Right lobe of liver (tissue), 6 donors: ENCODE data around the gene FYB1. TPM values are rescaled to one million over a fixed set of nuclear protein-coding genes. Genes with fewer than 3 reads are reported as not detected.
A peak's percentile ranks its signal among the peaks of the same experiment; 100 is the strongest.

Experiments
- ATAC-seq, 4 donors: fragments of 200-7000 bp; cut with Tn5 transposase; one replicate each; pipeline ENCODE4 v1.9.1; 2020; ENCODE audit warnings: mild to moderate bottlenecking in 4 of 4, moderate library complexity in 4 of 4
- DNase-seq, 3 donors: peaks; one replicate each; pipeline ENCODE4 v3.0.0-alpha.2; 2020
- H3K27ac ChIP-seq, 3 donors: fragments of 200-600 bp; one replicate each; pipeline ENCODE4 v1.8.0; 2022
- H3K27me3 ChIP-seq, 2 donors: fragments of 200-600 bp; one replicate each; pipeline ENCODE4 v1.8.0; 2022
- H3K36me3 ChIP-seq, 4 donors: fragments of 200-600 bp; sonication (generic) in 1 of 4; one replicate each; pipeline versions ENCODE4 v1.5.1 to v1.8.0; 2017 to 2022; ENCODE audit warnings: control low read depth in 1 of 4
- H3K4me1 ChIP-seq, 4 donors: fragments of 200-600 bp; sonication (generic) in 1 of 4; one replicate each; pipeline versions ENCODE4 v1.5.1 to v1.8.0; 2017 to 2022; ENCODE audit warnings: control low read depth in 1 of 4
- H3K4me3 ChIP-seq, 3 donors: fragments of 200-600 bp; one replicate each; pipeline ENCODE4 v1.8.0; 2022
- H3K9me3 ChIP-seq, 4 donors: fragments of 200-600 bp; sonication (generic) in 1 of 4; one replicate each; pipeline versions ENCODE4 v1.5.1 to v1.8.0; 2017 to 2022; ENCODE audit warnings: control low read depth in 1 of 4
- POLR2A ChIP-seq: fragments of 450-650 bp; IDR thresholded peaks from one replicate; pipeline ENCODE4 v1.6.1; 2017; ENCODE audit warnings: antibody characterized with exemption, mild to moderate bottlenecking
- WGBS: methylation state at CpG from one replicate; pipeline ENCODE4 v1.1.6; 2018; ENCODE audit warnings: low coverage, low lambda C conversion rate; ENCODE audit not compliant: insufficient coverage; ENCODE audit errors: missing lambda C conversion rate; 5-methylcytosine and 5-hydroxymethylcytosine counted together
- intact Hi-C, 2 donors: fragments of 100-400 bp; cut with DNase I; formaldehyde crosslinking; loops; one replicate each; pipeline versions ENCODE4 v1.11.2 to v1.14.1; 2022
- total RNA-seq, 6 experiments: library from RNA; depleted of rRNA in 2 of 6; stranded (reverse); fragments of >200 nt in 2 of 6; fragmentation: NEBNext Ultra II Directional in 3 of 6; extraction: Animal tissue kit (Norgen Biotek cat#: 25700) in 3 of 6; gene quantifications; one replicate each; pipeline versions ENCODE4 v1.1.0 to v1.2.4, GENCODE V29; 2016 to 2023
- TF ChIP-seq, protein P1 (sequence below), 4 donors: fragments of 200-600 bp in 3 of 4; fragments of 450-650 bp in 1 of 4; IDR thresholded peaks; one replicate each; pipeline versions ENCODE4 v1.5.1 to v1.8.0; 2016 to 2022; ENCODE audit warnings: antibody characterized with exemption in 4 of 4, mild to moderate bottlenecking in 2 of 4
- donor health status: DM: no; HTN: yes; CAD: no.
- donor health status: DM: no; HTN: no; CAD: no.
- donor health status: DM: no; HTN: no; CAD: no.
- donor health status: DM: no; HTN: yes; CAD: no.
- donor health status: DM: no; HTN: yes; CAD: no.

Gene FYB1
- total RNA-seq, 6 experiments from 2014 or later, result 3.7 to 15.3 (median 9.1) TPM

DNA sequence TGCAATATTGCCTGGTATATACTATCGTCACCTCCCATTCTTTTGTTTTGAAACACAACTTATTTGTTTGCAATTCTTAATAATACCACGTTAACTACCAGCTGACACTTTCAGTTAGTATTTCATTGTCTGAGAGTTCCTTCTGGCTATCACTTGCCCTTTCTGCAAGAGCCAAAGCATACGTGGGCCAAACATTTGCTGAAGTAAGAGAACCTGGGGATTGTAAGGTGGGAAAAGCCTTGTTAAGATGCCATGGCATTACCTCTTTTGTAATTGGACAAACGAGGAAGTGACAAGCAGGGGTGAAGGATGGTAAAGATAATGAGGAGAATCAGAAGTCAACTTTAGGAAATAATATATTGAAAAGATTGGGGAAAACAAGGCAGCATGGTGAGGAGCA is 47.7 kb downstream of the FYB1 start:
- WGBS, result 45% methylated on average over 4 of the region's 4 CpGs
- no peak for TF ChIP-seq POLR2A
- TF ChIP-seq, protein P1, sequence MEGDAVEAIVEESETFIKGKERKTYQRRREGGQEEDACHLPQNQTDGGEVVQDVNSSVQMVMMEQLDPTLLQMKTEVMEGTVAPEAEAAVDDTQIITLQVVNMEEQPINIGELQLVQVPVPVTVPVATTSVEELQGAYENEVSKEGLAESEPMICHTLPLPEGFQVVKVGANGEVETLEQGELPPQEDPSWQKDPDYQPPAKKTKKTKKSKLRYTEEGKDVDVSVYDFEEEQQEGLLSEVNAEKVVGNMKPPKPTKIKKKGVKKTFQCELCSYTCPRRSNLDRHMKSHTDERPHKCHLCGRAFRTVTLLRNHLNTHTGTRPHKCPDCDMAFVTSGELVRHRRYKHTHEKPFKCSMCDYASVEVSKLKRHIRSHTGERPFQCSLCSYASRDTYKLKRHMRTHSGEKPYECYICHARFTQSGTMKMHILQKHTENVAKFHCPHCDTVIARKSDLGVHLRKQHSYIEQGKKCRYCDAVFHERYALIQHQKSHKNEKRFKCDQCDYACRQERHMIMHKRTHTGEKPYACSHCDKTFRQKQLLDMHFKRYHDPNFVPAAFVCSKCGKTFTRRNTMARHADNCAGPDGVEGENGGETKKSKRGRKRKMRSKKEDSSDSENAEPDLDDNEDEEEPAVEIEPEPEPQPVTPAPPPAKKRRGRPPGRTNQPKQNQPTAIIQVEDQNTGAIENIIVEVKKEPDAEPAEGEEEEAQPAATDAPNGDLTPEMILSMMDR (IDR thresholded peaks at IDR 0.05), result no peak
- DNase-seq (no peak), ATAC-seq (no peak)
- Histone ChIP-seq H3K9me3 (no peaks in the 10 kb centered on the region), H3K27me3 (no peaks in the 10 kb centered on the region), H3K27ac (no peak overlapping the region), H3K4me1 (no peaks in the 10 kb centered on the region), H3K4me3 (no peak overlapping the region), H3K36me3 (no peaks in the 10 kb centered on the region)
- intact Hi-C loops, result no loop called here

DNA sequence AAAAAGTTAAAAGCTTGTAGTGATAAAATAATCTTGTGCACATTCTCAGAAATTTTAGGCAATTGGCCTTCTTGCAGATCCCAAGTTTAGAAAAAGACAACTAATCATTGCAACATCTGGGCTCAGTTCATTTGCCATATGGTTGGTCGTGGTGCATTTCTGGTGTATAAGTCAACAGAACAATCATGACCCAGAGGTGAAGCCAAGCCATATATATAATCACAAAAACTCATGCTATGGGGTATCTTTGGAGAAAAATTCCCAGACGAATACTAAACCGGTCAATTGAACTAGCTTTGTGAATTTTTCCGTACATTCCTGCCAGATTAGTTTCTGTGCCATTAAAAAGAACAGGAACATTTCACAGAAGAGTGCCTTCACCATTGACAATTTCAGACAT is 50.3 kb downstream of the FYB1 start:
- H3K4me3 ChIP-seq, result no peak overlapping the region
- H3K27ac ChIP-seq, result no peak overlapping the region
- H3K27me3 ChIP-seq, result no peaks in the 10 kb centered on the region
- ATAC-seq, result no peak
- no peaks in the 10 kb centered on the region for H3K36me3 ChIP-seq
- WGBS, result 85% methylated on average over 4 of the region's 4 CpGs
- no peak for TF ChIP-seq POLR2A
- TF ChIP-seq, protein P1 (IDR thresholded peaks at IDR 0.05), result no peak
- no peak for DNase-seq
- H3K4me1 ChIP-seq, result no peaks in the 10 kb centered on the region
- intact Hi-C loops, result no loop called here
- no peaks in the 10 kb centered on the region for H3K9me3 ChIP-seq

DNA sequence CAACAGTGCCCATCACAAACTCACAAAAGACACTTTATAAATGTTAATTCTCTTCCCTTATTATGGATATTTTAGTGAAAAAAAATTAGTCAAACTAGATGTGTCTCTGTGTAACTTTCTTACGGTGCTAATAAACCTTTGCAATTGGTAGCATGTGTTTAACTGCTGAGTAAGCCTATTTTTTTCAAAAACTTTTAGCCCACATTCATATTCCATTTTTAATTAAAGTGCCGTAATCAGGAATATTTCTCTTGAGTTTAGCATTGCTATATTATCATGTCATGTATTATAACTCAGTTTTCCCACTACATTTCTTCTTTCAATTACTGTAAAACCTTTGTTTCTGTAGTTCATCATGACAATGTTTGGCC is 51.4 kb downstream of the FYB1 start:
- TF ChIP-seq POLR2A, result no peak
- TF ChIP-seq, protein P1 (IDR thresholded peaks at IDR 0.05), result no peak
- 76% methylated on average over 2 of the region's 2 CpGs for WGBS

DNA sequence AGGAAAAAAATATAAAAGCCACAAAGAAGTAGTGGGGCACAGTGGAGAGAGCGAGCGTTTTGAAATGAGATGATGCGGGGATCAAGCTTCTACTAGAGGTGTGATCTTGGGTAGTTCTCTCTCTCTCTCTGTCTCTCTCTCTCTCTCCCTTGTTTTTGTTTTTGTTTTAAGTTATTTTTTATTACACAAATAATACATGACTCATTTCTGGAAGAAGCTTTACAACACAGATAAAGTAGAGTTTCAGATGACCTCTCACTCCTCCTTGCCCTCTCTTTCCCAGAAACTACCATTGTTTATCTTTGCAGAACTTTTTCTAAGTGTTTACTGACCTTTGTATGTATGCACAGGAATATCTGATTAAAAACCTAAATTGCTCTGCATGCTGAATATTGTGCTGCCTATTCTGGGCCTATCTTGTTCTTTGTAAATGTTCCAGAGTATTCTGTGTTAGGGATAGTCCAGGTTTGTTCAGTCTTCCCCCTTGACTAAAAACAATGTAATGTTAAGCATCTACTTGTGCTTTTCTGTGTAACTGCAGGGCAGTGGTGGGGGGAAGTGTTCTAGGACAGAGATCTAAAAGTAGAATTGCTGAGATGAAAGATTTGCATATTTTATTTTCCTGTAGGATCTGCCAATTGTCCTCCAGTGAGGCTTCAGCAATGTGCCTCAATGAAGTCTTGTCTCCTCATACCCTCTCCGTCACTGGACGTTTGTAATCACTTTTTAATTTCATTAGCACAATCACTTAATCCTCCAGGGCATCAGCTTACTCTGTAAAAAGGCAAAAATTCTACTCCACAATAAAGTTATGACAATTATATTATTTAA is 52.0 kb downstream of the FYB1 start:
- Histone ChIP-seq H3K9me3 (no peaks in the 10 kb centered on the region), H3K27ac (no peak overlapping the region), H3K27me3 (no peaks in the 10 kb centered on the region), H3K4me3 (no peak overlapping the region), H3K4me1 (no peaks in the 10 kb centered on the region), H3K36me3 (no peaks in the 10 kb centered on the region)
- intact Hi-C loops, result no loop called here
- peak in 3 of 4 donors; percentile 25 to 42 (median 34) for ATAC-seq
- TF ChIP-seq, protein P1 (IDR thresholded peaks at IDR 0.05), result no peak
- TF ChIP-seq POLR2A, result no peak
- DNase-seq, result no peak
- WGBS, result 71% methylated on average over 5 of the region's 5 CpGs

More for the DNA sequence above, 51.4 kb downstream of the FYB1 start:
- H3K4me1 ChIP-seq, result no peaks in the 10 kb centered on the region
- H3K4me3 ChIP-seq, result no peak overlapping the region
- no peaks in the 10 kb centered on the region for H3K9me3 ChIP-seq
- no peaks in the 10 kb centered on the region for H3K36me3 ChIP-seq
- ATAC-seq (no peak), DNase-seq (no peak)
- H3K27ac ChIP-seq, result no peak overlapping the region
- no peaks in the 10 kb centered on the region for H3K27me3 ChIP-seq
- intact Hi-C loops, result no loop called here
